Measurements from ENCODE around the gene FAM3C. TPM values are rescaled to one million over a fixed set of nuclear protein-coding genes. Genes with fewer than 3 reads are reported as not detected.
"Not testable (repeated sequence)": the region's sequence is repeated elsewhere in the genome, so short reads cannot be mapped to it uniquely, and the experiment has no call there.

The FAM3C gene
- total RNA-seq, 1 donor from 2014 or later: 31.3 TPM

- no peak for DNase-seq (ENCODE audit: low read depth in 2 of 2)
Observed at GRCh38 chr7:121331048-121331447, 65.1 kb downstream of the FAM3C start.

DNA sequence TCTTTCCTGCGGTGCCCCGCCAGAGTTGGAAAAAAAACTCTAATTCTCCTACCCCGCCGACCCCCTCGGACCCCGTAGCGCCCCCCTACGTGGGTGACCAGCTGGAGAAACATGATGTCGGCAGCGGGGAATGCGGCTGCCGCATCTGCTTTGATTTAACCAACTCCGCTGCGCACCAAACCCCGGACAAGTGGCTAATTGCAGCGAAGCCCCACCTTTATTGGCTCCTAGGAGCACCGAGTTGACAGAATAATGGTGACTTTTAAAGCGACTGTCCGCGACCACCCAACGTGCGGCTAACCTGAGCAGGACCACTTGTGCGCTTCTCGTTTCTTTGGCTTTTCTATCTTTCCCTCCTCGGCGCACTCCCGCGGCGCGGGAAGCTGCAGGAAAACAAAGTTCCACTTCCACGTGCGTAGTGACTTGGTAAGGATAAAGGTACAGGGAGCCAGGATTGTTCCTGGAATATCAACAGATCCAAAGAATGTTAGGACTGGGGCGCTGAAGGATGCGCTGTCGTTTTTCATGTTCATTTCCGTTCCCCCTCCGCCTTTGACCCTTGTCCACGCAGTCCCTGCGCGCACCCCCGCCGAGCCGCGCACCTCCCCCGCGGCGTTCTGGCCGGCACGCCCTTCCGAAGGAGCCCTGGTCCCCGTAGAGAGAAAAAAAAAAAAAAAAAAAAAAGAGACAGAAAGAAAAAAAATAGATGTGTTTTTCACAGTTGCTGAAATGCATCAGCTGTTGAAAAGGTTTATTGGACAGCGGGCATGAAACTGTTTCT, 65.9 kb downstream of the FAM3C start:
- DNase-seq (ENCODE audit: low read depth in 2 of 2): peak in 1 of 2 donors; percentile 7

- no peak for DNase-seq (ENCODE audit: low read depth in 2 of 2)
Observed at GRCh38 chr7:121329191-121330052, 66.7 kb downstream of the FAM3C start.

DNA sequence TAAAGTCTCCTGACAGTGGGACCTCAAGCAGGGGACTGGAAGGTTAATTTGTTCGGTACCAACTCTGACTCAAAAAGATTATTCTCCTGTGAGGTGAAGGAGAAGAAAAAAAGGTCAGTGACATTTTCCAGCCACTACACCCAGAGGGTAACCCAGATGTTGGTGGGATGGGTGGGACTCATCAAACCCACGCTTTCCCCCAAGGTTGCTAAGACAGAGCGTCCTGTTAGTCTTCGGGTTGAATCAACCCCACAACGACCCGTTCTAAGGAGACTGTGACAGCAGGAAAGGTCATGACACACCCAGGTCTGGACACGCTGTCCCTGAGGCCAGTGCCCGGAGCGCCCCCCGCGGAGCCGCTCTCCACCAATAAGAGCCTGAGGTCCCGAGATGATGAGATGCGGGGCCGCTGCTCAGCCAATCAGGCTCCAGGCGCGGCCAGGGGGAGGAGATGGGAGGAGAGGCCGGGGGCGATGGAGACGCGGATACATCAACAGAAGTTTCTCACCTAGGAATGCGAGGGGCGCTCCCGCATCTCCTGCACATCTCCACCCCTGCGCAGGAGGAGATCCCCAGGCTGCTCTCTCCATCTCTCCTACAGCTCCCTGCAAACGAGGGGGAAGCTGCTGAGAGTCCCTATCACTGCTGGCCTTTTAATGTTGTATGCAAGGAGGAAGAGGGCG, 67.5 kb downstream of the FAM3C start, which contains the start of gene WNT16:
Gene WNT16 (plus strand): TSS at position 493 of the 683 bp plus-strand sequence. CDS start 293 bp downstream, outside the sequence.
- DNase-seq (ENCODE audit: low read depth in 2 of 2): no peak

- no peak for DNase-seq (ENCODE audit: low read depth in 2 of 2)
Observed at GRCh38 chr7:121327671-121328070, 68.4 kb downstream of the FAM3C start.

- no peak for DNase-seq (ENCODE audit: low read depth in 2 of 2)
Observed at GRCh38 chr7:121323515-121324302, 72.4 kb downstream of the FAM3C start.

DNA sequence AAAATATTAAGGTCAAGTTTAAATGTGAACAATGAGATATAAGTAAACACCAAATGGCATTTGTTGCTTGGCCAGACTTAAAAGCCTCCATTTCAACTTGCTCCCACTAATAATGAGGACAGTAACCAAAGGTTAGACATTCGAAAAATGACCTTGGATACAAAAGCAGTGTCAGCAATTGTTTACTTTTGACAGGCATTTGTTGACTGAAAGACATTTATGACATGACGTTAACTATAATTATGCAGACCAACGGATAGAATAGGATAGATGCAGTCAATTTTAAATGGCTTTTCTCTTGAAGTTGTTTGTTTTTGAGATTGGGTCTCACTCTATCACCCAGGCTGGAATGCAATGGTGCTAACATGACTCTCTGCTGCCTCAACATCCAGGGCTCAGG, 73.6 kb downstream of the FAM3C start:
- DNase-seq (ENCODE audit: low read depth in 2 of 2): no peak

DNA sequence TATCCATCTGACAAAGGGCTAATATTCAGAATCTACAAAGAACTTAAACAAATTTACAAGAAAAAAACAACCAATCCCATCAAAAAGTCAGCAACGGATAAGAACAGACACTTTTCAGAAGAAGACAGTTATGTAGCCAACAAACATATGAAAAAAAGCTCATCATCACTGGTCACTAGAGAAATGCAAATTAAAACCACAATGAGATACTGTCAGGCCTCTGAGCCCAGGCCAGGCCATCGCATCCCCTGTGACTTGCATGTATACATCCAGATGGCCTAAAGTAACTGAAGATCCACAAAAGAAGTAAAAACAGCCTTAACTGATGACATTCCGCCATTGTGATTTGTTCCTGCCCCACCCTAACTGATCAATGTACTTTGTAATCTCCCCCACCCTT, 80.9 kb downstream of the FAM3C start:
- not testable (repeated sequence) for DNase-seq (ENCODE audit: low read depth in 2 of 2)

GRCh38 chr7:121313793-121314676, 82.1 kb downstream of the FAM3C start:
- DNase-seq (ENCODE audit: low read depth in 2 of 2): no peak

- DNase-seq (ENCODE audit: low read depth in 2 of 2): no peak
Observed at GRCh38 chr7:121313220-121313792, 82.8 kb downstream of the FAM3C start.

GRCh38 chr7:121307021-121307574, 89.0 kb downstream of the FAM3C start:
- peak in 1 of 2 donors; percentile 34 for DNase-seq (ENCODE audit: low read depth in 2 of 2)

- no peak for DNase-seq (ENCODE audit: low read depth in 2 of 2)
Observed at GRCh38 chr7:121306565-121306964, 89.5 kb downstream of the FAM3C start.

DNA sequence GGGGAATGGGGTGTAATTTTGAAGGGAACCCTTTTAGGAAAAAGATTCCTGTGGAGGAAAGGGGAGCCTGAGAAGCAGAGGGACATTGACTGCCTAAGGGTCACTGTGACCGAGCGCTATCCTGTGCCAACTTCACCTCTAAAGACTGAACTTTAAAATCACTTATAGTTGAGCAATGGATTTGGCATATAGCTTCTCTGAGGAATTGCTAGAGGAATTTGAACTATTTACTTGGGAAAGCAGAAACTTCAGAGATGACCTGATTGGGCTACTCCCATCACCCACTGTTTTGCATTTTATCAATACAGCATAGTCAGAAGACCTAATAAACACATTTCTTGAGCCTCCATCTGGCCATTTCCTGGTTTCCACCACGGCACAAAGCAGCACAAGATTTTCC, 91.0 kb downstream of the FAM3C start:
- no peak for DNase-seq (ENCODE audit: low read depth in 2 of 2)

GRCh38 chr7:121304102-121304658, 91.9 kb downstream of the FAM3C start:
- DNase-seq (ENCODE audit: low read depth in 2 of 2): no peak

- no peak for DNase-seq (ENCODE audit: low read depth in 2 of 2)
Observed at GRCh38 chr7:121303422-121304101, 92.5 kb downstream of the FAM3C start.

DNA sequence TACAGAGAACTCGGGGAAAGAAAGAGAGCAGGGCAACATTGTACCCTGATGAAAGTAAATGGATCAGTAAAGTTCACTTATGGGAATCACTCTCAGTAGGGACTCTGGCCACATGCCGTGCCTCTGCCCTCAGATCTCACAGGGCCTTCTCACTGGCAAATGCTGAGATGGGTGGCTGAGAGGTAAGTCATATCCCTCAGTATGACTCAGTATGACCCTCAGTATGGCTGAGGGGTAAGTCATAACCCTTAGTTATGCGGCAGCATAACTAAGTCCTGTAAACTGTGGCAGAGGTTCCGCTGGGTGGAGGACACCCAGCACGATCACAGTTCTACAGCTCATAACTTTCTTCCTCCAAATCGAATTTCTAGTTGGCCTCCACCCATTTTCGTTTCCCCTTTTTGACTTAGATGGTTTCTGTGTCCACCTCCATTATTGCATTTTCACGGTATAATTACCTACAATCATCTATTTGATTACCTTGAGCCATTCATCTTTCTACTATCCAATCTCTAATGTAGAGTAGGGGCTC, 93.8 kb downstream of the FAM3C start:
- DNase-seq (ENCODE audit: low read depth in 2 of 2): peak in 1 of 2 donors; percentile 32

DNA sequence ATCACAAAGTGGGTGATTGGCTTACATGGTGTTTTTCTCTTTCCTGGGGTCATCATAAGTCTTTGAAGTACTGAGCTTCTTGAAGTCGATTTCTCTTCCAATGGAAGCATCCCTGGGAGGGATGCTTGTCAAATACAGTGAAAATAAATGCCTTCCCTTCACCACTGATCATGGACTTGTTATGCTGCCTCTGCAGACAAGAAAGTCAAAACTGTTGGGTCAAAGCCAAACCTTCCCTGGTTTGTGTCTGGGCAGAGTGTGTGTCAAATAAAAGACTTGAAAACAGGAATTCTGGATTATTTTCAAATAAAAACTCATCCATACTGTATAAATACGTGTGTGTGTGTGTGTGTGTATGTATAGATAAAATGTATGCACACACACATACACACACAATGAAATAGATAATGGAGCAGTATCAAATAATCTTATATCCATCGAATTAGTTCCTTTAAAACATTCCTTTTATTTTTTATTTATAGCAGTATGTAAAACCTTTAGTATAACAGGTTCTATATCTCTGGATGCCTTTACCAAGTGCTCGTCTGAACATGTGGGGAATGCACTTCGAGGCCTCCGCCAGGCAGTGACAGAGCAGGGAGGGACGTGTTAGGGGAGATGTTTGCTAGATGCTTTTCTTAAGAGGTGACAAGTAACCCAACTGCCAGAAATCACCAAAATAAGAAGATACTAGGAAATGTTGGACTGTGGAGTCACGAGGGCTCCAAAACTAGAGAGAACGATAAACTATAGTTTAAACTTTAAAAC, 94.5 kb downstream of the FAM3C start:
- no peak for DNase-seq (ENCODE audit: low read depth in 2 of 2)
